Stimulated activated CD4-positive, alpha-beta T cell treated with anti-CD3 and anti-CD28 coated beads, Interleukin-12 subunit alpha, Interleukin-12 subunit beta, amount 100 ng/mL, for 48 hours (primary cell): Measurements from ENCODE around the gene RASGEF1C.

ENCODE experiments used
- DNase-seq, 3 donors: peaks; one replicate each; pipeline ENCODE4 v3.0.0-alpha.2; 2020; ENCODE audit warnings: low read depth in 2 of 3, low spot score in 1 of 3

Gene RASGEF1C

GRCh38 chr5:180122875-180123274, 86.1 kb downstream of the RASGEF1C start:
- DNase-seq = no peak

DNA sequence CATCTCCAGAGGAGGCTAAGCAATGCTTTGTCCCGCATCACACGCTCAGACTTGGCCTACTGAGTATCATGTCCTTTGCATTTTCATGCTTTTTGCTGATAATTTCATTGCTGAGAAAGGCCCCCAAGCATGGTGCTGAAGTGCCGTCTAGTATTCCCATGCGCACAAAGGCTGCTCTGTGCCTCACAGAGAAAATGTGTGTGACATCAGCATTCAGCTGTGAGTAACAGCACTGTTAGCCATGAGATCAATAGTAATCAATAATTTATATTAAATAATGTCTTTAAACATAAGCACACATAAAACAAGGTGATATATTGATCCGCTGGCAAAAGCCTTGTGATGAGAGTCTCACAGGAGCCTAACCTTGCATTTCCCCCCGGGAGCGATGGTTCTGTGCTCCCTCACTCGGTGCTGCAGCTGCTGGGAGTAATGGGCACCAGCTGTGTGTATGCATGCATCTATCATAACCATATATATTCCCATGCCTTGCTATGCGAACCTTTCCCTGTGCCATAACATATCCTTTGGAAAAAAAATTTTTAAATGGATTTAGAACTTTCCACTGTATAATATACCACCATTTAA, 87.1 kb downstream of the RASGEF1C start:
- DNase-seq = no peak

DNA sequence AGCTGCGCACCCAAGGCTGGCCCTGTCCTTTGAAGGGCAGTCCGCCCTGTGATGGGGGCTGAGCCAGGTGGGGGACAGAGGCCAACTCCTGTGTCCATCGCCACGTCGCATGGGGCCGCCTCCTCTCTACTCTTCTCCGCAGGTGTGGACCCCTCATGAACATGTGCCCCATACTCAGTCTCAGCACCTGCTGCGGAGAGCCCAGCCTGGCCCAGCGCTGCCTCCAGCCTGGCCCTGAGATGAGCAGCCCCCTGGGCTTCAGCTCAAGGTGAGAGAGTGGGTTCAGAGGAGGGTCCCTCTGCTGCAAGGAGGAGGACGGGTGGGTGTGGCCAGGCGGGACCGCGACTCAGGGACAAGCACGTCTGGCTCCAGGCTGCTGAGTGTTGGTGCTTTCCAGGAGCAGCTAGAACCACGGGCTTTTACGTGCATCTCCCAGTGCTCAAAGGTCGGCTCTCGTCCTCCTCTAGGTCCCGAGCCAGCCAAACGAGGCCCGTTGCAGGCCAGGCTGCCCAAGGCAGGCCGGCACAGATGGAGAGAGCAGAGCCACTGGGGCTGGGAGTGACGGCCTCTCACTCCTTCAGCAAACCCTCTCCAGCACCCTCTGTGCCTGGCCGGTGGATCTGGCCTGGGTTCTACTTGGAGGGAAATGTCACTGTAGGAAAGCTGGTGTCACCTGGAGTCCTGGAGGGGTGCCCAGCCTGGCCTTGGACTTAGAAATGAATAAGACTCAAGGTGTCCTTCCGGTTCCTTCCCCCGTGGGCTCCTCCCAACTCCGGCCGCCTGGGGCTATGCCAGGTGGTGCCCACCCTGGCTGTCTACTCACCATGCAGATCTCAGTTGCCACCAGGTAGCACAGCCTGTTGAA, 88.5 kb downstream of the RASGEF1C start:
- no peak for DNase-seq

DNA sequence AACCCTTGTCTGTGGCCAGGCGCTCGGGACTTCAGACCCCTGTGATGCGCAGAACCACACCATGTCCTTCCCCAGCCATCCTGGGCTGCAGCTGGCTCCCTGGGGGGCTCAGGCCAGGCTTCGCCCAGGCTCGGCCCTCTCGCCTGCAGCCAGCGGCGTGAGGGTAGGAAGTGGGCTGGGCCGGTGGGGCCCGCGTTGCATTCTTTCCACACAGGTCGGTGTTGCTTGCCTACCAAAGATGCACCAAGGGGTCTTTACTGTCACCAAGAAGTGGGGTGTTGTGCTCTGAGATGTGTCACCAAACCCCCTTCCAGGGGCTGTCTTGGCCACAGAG, 89.1 kb downstream of the RASGEF1C start:
- no peak for DNase-seq

DNA sequence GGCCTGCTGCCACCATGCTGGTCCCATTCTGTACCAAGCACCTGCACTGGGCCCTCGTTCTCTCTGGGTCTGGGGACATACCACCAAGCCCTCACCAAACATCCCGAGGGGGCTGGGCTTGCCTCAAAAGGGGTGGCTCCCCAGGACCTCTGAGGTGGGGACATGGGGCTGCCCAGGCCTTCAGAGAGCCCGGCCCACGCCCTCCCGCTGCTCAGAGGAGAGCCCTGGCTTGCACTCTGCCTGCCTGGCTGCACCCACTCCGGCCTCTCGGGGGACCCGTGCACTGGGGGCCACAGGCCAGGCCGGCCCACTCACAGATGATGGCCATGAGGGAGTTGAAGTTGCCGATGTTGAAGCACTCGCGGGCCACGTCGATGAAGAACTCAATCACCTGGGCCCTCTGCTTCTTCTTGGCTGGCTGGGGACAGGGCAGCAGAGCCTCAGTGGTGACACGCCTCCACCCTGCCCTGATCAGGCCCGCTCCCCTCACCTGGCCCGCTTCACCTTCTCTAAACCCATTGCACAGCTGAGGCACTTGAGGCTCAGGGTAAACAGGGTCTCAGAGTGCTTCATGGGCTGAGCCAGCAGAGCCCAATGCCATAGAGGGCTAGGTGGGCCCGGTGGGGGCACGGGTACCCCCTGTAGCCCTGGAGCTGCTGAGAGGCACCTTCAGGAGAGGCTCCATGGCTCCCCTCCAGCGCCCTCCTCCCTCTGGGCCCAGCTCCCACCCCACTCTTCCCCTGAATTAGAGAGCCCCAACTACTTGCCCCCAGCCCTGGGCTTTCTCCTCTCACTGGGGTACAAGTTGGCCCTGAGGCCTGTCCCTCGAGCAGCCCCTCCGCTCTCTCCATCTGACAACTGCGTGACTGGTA, 89.7 kb downstream of the RASGEF1C start:
- no peak for DNase-seq

GRCh38 chr5:180118391-180118791, 90.6 kb downstream of the RASGEF1C start:
- no peak for DNase-seq

DNA sequence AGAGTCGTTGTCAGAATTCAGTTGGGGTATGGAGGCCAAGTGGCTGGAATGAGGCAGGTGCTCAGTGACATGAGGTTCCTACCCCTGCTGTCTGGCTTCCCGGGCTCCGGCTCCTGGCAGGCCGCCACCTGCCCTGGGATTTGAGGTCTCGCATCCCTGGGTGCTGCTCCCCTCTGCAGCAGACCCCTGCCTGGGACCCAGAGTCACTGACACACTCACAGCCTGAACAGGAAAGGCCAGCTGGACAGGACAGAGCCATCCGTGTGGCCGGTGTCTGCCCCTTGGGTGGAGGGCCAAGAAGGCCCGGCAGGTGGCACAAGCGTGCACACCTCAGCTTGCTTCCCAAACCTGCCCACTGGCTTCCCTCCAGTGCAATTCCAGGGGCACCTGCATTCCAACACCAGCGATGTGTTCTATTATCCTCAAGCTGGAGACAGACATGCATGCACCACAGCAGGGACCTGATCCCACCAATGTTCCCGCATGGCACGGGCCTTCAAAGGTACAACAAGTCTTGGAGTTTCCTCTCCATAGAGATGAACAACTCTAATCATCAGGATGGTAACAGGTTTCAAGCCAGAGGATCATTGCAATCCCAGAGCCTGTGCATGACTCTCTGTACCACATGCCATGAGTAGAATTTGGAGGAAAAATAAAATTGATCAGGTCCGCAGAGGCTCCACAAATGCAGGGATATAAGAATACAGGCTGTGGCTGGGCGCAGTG, 91.8 kb downstream of the RASGEF1C start:
- no peak for DNase-seq

DNA sequence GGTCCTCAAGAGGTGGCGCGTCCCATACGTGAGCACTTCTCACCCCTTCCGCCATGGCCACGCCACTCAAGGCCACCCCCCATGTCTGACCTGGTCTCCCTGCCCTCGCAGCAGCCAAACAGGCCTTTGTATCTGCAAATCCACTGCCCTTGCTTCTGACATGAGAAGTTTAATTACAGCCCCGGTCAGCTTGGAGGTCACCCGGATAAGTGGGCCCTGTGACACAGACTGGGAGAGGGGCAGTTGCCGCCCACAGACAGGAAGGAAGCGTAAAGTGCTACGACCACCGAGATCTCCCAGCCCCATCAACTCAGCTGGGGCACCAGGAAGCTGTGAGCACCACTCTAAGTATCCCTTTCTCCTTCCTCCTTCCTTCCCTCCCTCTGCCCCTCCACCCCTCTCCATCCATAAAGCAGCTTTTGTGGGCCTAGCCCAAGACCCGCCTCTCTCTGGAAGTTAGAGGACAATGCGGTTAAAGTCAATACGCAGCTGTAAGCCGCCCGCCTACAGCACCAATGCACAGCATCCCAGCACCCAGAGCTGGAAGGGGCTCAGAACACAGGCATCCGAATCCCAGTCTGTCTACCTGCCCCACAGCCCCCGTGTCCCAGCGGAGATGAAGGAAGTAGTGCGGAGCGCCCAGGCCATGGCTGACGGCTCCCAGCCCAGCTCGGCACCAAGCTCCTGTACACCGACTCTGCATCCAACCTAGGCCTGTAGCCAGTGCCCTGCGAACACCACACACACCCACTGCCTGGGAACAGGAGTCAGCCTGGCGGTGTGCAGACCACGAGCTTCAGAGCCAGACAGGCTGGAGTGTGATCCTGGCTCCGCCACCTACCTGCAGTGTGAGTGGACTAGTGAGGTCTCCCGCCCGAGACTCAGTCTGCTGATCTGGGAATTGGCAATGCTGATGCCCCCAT, 92.7 kb downstream of the RASGEF1C start:
- DNase-seq = no peak

GRCh38 chr5:180115326-180116076, 93.5 kb downstream of the RASGEF1C start:
- DNase-seq = no peak

GRCh38 chr5:180114304-180115003, 94.6 kb downstream of the RASGEF1C start:
- no peak for DNase-seq

GRCh38 chr5:180113660-180114303, 95.2 kb downstream of the RASGEF1C start:
- no peak for DNase-seq

GRCh38 chr5:180112181-180112861, 96.7 kb downstream of the RASGEF1C start:
- DNase-seq = no peak

DNA sequence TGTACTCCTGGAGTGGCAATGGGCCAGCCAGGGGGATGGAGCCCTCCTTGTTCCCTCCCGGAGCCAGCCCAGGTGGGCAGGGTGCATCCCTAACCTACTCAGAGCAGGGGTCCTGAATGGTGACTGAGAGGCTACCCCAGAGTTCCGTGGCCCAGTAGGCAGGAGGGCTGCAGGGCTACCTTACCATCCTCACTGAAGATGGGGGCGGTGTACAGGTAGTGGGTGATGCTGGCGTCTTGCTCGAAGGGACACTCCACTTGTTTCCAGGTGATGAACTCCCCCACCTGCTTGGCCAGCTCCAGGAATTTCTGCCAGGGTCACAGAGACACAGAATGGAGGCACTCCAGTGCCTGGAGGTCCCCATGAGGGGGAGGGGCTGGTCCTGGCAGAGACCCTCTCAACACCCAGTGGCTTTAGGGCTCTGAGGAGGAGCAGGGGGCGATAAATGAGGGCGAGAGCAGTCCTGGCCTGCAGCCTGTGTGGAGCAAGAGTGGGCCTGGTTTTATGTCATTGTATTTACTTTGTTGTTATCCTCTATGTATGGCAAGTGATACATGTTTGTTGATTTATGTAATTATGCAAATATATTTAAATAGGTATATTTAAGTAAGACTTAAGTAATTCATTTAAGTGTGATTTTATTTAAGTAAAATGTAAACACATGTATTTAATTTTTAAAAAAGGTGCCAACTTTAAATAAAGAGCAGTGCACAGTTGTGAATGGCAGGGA, 97.6 kb downstream of the RASGEF1C start:
- no peak for DNase-seq

- DNase-seq = no peak
Observed at GRCh38 chr5:180109920-180110319, 99.1 kb downstream of the RASGEF1C start.

- DNase-seq = no peak
Observed at GRCh38 chr5:180107005-180107404, 102.0 kb downstream of the RASGEF1C start.

DNA sequence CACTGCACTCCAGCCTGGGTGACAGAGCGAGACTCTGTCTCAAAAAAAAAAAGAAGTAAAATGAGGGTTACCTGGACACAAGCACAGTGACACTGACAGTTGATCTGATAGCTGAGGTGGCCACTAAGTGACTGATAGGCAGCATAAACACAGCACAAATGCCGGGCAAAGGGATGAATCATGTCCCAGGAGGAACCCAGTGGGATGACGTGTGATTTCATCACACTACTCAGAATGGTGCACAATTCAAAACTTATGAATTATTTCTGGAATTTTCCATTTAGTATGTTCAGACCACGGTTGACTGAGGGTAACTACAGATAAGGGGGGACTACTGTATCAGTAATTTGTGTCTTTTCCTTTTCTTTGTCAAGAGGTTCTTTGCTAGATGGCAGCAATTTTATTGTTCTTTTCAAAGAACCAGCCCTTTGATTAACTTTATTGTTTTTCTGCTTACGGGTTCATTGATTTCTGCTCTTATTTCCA, 103.1 kb downstream of the RASGEF1C start:
- DNase-seq = no peak

- DNase-seq = no peak
Observed at GRCh38 chr5:180104168-180104530, 104.9 kb downstream of the RASGEF1C start.
